GM19324 (cell line): ENCODE measurements around the gene FOSL1.
"Not testable (repeated sequence)": the region's sequence is repeated elsewhere in the genome, so short reads cannot be mapped to it uniquely, and the experiment has no call there.

ENCODE experiments used
- ATAC-seq: cut with Tn5 transposase; IDR thresholded peaks from one replicate; pipeline ENCODE4 v1.9.1; 2021; ENCODE audit warnings: mild to moderate bottlenecking, moderate library complexity; ENCODE audit not compliant: unreplicated experiment, low FRiP score

The FOSL1 gene

DNA sequence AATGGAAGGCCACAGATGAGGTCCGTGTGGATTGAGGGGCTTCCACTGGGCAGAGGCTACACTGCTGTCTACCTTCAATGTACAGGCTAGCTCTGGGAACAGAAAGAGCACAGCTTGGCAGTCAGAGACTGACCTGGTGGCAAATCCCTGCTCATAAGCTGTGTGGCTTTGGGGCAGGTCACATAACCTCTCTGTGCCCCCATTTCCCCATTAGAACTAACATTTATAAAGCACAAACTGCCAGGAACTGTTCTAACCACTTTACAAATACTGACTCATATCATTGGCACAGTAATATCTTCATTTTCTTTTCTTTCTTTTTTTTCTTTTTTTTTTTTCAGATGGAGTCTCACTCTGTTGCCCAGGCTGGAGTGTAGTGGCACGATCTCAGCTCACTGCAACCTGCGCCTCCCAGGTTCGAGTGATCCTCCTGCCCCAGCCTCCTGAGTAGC lies 3.1 kb downstream of the FOSL1 start:
- no peak for ATAC-seq

DNA sequence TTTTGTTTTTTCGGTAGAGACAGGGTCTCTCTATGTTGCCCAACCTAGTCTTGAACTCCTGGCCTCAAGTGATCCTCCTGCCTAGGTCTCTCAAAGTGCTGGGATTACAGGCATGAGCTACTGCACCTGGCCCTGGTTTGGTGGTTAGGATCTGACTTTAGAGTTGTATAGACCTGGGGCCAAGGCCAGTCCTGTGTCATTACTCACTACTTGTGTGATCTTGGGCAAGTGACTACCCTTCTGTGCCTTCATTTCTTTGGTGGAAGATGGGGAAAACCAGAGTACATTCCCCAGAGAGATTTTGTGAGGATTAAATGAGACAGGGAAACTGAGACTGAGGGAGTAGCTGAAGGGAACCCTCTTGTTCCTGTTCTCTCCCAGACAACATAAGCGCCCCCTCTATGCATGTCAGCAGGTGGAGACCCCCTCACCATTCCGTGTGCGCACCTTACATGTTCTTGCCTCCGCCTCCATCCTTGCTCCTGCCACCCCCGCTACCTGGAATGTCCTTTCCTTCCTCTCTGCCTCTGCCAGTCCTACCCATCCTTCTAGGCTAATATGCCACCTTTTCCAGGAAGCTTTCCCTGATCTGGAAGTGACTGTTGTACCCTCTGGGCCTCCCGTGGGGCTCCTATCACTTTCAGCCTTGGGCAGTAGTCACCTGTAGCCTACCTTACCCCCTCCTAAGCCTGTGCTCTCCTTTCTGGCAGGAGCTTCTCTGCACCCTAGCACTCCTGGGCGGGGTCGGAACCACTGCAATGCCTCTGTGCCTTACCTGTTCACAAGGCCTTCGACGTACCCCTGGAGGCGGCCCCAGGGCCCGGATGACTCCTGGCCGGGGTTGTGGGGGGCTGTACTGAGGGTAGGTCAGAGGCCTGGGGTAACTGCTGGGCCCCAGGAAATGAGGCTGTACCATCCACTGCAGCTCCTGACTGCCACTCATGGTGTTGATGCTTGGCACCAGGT lies 3.9 kb downstream of the FOSL1 start:
- no peak for ATAC-seq

DNA sequence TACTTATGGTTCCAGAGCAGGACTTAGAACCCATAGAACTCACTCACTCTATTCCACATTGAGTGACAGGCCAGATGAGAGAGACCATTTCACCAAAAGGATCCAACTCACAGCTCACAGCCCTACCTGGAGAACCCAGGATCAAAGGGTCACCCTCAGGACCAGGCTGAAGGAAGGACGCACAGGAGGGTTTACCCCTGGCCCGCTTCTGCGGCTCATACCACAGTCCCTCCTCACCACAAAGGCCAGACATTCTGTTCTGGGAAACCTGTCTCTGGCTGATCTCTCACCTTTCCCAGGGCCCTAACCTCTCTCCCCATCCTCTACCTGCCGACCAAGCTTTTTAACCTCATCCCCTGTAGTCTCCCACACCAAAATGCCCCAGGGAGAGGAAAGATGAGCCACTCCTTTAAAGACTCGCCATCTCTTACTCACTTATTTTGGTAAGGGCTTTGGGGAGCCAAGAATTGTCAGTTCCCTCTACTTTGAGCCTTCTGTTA lies 4.7 kb downstream of the FOSL1 start:
- ATAC-seq, result no peak

DNA sequence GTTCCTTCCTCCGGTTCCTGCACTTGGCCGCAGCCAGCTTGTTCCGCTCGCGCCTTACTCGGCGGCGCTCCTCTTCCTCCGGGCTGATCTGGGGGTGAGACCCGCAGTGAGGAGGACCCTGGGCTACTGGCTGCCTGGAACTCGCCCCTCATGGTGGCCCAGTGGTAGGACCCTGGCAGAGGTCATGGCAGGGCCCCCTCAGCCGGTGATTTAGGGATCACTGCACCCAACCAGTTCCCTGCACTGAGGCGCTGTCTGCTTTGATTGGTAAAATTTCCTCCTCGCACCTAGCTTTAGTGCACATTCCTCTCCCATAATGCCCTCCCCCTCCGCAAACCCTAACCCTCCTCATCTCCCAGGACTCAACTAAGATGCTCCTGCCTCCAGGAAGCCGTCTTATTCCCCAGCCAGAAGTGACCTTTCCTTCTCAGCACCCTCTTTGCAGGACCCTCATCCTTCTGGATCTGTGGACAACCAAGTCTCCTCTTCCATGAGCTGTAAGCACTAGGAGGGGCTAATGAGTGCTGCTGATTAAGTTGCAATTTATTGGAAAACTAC lies 6.1 kb downstream of the FOSL1 start:
- no peak for ATAC-seq

DNA sequence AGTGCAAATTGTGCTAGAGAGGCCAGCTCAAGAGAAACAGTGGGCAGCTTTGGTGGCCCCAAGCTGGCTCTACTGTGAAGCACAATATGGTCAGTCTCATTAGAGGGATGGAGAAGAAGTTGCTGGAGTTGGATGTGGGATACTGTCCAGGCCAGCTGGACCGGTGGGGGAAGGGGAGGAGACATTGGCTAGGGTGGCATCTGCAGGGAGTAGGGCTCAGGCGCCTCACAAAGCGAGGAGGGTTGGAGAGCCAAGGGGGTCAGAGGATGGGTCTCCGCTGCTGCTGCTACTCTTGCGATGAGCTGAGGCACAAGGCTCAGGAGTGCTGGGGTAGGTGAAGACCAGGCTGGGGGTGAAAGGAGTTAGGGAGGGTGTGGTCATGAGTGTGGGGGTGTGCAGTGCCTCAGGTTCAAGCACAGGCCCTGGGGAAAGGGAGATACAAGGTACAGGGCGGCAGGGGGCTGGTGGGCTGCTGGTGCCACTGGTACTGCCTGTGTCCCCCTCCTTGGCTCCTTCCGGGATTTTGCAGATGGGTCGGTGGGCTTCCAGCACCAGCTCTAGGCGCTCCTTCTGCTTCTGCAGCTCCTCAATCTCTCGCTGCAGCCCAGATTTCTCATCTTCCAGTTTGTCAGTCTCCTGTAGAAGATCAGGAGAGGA lies 7.4 kb downstream of the FOSL1 start:
- no peak for ATAC-seq

DNA sequence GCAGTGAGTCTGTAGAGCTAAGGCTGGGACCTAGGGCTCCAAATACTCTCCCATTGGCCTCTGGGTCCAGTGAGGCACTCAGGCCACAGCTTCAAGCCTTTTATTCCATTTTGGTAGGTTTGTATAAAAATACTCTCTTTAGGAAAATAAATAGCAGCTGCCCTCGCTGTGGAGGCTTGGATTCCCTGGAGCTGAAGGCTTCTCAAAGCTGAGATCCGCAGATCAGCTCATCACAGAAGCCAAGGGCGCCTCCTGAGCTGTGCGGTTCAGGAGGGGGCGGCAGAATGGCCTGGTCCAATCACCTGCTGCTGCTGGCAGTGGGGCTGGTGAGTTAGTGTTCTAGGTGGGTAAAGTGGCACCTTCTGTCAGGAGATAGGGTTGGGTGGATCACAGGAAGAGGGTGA lies 8.0 kb downstream of the FOSL1 start:
- not testable (repeated sequence) for ATAC-seq

DNA sequence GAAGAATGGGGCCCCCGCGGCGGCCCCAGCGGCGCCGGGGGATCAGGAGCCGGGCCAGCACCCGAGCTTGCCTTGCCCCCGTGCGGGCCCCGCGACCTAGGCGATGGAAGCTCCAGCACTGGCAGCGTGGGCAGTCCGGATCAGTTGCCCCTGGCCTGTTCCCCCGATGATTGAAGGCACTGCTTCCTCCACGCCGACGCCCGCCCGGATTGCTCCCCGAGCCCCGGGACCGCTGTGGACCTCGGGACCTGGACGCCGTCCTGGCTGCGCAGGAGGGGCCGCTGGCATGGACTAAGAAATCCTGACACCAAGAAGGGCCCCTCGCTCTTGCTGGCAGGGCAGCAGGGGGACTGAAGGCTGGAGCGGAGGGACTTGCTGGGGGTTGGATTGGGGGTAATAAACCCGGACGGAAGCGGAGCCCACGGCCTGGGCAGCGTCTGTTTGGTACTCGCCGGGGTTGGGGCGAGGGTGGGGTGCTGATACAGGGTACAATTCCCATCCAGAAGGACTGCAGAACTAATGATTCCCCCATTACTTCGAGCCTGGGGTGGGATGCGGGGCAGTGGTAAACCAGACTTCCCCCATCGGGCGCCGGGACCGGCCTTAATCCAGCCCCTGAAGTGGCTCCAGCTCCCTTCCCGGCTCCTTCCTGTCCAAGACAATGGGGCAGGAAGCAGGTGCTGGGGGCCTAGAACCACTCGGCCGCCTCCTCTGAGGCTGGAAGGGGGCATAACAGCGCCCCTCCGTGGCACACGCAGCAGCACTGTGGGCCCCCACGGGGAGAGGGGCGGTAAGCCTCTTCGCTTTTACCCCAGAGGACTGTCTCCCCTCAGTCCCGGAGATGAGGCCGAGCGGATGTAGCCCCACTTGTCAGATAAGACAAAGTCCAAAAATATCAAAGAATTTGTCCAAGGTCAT lies 8.7 kb downstream of the FOSL1 start:
- no peak for ATAC-seq

DNA sequence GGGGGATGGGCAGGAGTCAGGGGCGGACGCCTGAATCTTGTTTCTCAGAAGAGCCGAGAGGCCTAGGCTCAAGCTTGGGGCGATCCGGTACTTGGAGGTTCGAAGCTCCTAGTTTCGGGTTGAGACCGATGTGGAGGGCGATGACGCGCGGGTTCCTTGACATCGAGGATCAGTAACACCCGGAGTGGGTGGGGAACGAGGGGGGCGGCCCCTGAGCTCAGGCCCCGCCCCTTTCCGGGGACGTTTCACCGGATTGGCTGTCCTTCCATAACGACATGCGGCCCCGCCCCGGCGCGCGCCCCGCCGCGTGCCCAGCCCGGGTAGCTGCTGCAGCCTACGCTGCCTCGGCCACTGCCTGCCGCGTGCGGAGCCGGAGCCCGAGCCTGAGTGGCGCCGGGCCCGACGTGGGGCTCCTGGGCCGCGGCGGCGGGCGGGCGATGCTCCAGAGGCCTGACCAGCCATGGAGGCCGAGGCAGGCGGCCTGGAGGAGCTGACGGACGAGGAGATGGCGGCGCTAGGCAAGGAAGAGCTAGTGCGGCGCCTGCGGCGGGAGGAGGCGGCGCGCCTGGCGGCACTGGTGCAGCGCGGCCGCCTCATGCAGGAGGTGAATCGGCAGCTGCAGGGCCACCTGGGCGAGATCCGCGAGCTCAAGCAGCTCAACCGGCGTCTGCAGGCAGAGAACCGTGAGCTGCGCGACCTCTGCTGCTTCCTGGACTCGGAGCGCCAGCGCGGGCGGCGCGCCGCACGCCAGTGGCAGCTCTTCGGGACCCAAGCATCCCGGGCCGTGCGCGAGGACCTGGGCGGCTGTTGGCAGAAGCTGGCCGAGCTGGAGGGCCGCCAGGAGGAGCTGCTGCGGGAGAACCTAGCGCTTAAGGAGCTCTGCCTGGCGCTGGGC lies 9.6 kb downstream of the FOSL1 start, which contains the start of gene CCDC85B:
Gene CCDC85B, plus strand, starts transcription at position 350 of the 895 bp plus-strand sequence. Its CDS starts 111 bp downstream, at position 461.
- peak; percentile 67 for ATAC-seq

DNA sequence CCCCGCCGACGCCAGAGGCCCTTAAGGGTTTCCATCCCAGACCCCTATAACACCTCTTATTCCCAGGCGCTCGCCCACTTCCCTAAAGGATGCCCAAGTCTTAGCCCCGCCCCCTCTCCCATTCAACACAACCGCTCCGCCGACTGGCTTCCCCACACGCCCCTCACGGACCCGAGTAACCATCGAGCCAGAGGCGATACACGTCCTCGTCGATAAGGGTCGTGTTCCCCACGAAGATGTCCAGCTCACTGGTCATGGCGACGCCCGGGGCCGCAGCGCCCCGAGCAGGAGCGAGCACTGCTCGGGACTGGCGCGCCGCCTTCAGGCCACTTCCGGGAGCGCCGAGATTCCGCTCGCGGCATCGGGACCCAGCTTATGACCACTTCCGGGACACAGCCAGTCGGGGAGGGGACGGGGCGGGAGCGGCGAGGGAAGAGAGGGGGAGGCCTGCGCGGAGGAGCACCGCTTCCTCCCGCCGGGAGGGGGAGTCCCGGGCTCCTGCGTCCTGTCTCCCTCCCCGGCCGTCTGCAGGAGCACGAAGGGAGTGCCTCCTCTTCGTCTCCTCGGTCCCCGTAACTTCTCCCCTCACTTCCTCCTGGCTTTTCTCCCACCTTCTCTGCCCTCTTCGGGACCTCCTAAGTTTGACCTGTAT lies 11.9 kb downstream of the FOSL1 start, which contains the start of gene FIBP:
Gene FIBP, minus strand, starts transcription at position 309 of the 652 bp plus-strand sequence. Its CDS starts 53 bp downstream, at position 256.
- ATAC-seq, result peak; percentile 53

DNA sequence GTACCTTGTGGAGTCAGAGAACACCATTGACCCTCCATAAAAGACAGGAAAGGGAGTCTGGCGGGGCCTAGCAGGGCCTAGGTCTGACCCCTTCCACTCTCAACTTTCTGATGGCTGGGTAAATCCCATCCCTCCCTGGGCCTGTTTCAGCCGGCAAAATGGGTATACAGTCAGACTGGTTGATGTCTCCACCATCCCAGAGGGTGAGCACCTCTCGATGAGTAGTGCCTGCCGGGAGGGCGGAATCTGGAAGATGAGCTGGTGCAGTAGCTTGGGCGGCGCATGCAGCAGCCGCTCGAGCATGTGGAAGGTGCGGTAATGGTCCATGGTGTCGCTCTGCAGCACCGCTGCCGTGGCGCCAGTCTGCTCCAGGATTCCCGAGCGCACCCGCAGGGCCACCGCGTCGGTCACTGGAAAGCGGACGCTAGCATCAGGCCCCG lies 12.4 kb downstream of the FOSL1 start:
- no peak for ATAC-seq

DNA sequence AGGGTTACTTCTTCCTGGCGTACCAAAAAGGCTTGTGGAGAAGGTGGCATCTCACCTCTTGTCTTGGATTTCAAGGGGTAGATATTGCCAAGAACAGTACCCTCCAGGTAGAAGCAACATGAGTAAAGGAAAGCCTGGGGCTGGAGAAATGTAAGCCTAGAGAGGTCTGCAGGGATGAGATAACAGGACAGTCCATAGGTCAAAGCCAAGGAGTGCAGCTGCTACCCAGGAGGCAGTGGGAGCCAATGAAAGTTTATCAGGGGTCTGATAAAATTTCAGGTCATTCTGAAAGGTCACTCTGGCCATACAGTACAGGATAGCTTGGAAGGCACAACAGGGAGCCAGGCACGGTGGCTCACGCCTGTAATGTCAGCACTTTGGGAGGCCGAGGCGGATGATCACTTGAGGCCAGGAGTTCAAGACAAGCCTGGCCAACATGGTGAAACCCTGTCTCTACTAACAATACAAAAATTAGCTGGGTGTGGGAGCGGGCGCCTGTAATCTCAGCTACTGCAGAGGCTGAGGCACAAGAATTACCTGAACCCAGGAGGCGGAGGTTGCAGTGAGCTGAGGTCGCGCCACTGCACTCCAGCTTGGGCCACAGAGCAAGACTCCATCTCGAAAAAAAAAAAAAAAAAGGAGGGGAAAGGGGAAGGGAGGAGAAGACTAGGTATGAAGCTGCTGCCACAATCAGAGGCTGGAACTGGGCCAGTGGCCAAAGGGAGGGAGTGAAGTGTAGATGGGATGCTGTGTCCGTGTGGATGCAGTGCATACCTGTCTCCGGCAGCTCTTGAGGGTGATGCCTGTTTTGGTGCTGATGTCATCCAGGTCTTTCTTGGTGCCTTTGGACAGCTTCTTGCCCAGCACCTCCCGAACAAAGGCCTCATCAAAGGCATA lies 13.1 kb downstream of the FOSL1 start:
- ATAC-seq, result no peak

DNA sequence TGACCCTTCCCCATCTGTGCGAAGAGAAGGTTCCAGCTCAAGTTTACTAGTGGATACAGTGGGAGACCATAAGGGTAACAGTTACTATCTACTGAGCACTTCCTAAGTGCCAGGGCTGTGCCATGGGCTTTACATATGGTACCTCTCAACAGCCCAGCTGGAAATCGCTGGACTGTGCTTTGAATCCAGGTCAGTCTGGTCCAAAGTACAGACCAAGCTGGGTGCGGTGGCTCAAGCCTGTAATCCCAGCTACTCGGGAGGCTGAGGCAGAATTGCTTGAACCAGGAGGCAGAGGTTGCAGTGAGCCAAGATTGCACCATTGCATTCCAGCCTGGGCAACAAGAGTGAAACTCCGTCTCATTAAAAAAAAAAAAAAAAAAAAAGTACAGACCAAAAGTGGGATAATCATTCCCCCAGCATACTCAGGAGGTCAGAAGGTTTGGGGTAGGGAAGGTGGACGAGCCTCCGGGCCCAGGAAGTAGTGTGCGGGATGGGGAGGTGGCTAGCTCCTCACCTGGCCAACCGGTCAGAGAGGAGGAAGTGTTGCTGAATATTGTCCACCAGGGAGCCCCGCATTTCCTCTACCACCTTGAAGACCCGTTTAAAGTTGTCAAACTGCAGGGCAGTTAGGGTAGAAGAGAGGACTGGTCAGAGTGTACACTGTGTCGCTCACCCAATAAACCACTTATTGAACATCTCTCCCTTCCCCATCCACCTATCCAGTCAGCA lies 14.2 kb downstream of the FOSL1 start:
- ATAC-seq, result no peak

DNA sequence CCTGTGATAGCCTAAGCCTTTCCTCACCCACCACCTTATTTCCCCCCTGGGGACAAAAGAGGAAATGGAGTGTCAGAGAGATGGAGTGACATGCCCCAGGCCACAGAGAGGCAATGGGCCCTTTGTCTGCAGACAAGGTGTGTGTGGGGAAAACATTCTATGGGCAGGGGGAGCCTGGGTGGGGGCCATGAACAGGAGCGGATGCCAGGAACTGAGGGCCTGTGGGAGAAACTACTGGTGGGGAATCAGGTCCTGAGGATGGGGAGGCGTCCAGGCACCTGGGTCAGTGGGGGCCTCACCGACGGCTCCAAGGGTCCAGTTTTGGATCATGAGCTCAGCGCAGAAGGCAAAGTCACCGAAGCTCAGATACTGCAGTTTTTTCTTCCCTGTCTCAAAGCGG lies 15.0 kb downstream of the FOSL1 start:
- no peak for ATAC-seq

DNA sequence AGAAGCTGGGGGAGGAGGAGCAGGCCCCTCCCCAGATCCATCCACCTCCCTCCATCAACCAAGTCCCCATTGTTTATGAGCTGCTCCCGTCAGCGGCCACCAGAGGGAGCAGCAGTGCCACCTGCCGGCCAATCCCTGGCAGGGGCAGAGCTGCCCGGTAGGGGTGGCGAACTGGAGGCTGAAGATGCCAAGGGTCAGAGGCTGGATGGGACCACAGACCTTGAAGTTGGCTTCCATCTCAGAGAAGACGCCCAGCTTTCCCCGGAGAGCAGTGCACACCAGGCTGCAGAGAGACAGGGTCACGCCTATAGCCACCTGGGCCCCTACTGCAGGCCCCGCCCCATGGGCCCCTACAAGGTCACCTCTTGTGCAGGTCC lies 15.5 kb downstream of the FOSL1 start:
- no peak for ATAC-seq

DNA sequence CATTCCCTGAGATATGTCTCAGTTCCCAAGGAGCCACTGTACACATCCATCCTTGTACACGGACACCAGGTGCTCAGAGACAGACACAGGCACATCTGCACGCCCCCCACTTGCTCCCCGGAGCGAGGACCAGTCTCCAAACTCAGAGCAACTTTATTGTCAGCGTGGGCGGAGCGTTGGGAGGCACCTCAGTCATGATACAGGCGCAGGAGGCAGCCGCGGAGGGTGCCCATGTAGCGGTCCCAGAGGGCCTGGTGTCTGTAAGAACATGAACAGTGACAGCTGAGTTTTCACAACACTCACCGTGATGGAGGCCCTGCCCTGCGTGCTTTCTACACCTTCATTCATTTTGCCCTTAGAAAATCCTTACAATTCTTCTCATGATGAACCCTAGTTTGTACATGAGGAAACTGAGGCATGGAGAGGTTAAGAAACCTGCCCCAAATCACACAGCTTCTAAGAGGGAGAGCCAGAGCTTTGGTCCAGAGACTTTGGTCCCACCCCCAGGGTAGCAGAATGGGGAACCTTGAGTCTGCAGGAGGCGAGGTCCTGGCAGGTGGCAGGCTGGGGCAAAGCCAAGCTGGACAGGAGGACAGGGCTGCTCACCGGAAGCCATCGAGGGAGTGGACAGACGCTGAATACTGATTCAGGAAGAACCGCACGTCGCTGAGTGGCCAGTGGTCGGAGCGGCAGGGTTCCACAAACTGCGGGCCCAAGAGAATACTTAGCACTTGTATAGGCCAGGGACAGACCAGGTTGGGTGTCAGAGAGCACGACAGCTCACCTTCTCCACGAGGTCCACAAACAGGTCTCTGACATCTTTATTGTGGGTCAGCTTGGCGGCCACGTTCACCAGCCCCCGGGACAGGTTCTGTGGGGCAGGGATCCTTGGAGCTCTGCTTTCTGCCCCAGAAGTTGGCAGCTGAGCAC lies 16.1 kb downstream of the FOSL1 start:
- no peak for ATAC-seq
